Fibroblast of skin of back (primary cell): ENCODE measurements around the gene NMNAT1. TPM values are rescaled to one million over a fixed set of nuclear protein-coding genes. Genes with fewer than 3 reads are reported as not detected.
"Not testable (repeated sequence)": the region's sequence is repeated elsewhere in the genome, so short reads cannot be mapped to it uniquely, and the experiment has no call there.

Experiments used
- DNase-seq: peaks from one replicate; pipeline ENCODE4 v3.0.0-alpha.2; 2013
- polyA plus RNA-seq, 2 experiments: library from polyadenylated mRNA; unstranded; fragments of 120-200 nt; gene quantifications; one replicate each; pipeline ENCODE4 v1.2.1, GENCODE V29; 2013; ENCODE audit not compliant: insufficient read length in 2 of 2

The NMNAT1 gene
- polyA plus RNA-seq (2013, experiment 1 of 2; ENCODE audit: insufficient read length) = 7.5 TPM
- 9.0 TPM for polyA plus RNA-seq (2013, experiment 2 of 2; ENCODE audit: insufficient read length)

- peak; percentile 92 for DNase-seq
These were observed at the start of gene NMNAT1, which contains the start of gene LZIC for GRCh38 chr1:9942939-9943788. TSS of gene NMNAT1 (plus strand) at chr1:9943475. CDS start at chr1:9972074, 28,599 bp downstream. TSS of gene LZIC (minus strand) at chr1:9943391. CDS start at chr1:9936619, 6,772 bp downstream.

- no peak for DNase-seq
These were observed 49.2 kb upstream of the NMNAT1 start for GRCh38 chr1:9894115-9894514.

GRCh38 chr1:9900142-9901043 is 42.9 kb upstream of the NMNAT1 start:
- no peak for DNase-seq

GRCh38 chr1:9901148-9902059 is 41.9 kb upstream of the NMNAT1 start:
- DNase-seq = no peak

- no peak for DNase-seq
These were observed 41.2 kb upstream of the NMNAT1 start for GRCh38 chr1:9902060-9902452.

GRCh38 chr1:9903801-9904527 is 39.3 kb upstream of the NMNAT1 start:
- DNase-seq = no peak

GRCh38 chr1:9904596-9904995 is 38.7 kb upstream of the NMNAT1 start:
- DNase-seq = peak; percentile 57

- peak; percentile 57 for DNase-seq
These were observed 38.3 kb upstream of the NMNAT1 start for GRCh38 chr1:9905010-9905409.

- DNase-seq = no peak
These were observed 36.8 kb upstream of the NMNAT1 start for GRCh38 chr1:9906466-9906865.

- DNase-seq = no peak
These were observed 35.8 kb upstream of the NMNAT1 start for GRCh38 chr1:9907441-9907840.

GRCh38 chr1:9908871-9909233 is 34.4 kb upstream of the NMNAT1 start:
- DNase-seq = no peak

GRCh38 chr1:9909234-9910046 is 33.8 kb upstream of the NMNAT1 start:
- no peak for DNase-seq

- DNase-seq = no peak
These were observed 33.2 kb upstream of the NMNAT1 start, which contains the start of gene CTNNBIP1 for GRCh38 chr1:9910076-9910422. TSS of gene CTNNBIP1 (minus strand) at chr1:9910269. CDS start at chr1:9872064, 38,205 bp downstream.

GRCh38 chr1:9910423-9911178 is 32.7 kb upstream of the NMNAT1 start:
- DNase-seq = peak; percentile 99

- no peak for DNase-seq
These were observed 30.9 kb upstream of the NMNAT1 start for GRCh38 chr1:9912264-9912936.

- no peak for DNase-seq
These were observed 28.7 kb upstream of the NMNAT1 start for GRCh38 chr1:9914610-9914937.

- DNase-seq = no peak
These were observed 26.8 kb upstream of the NMNAT1 start for GRCh38 chr1:9916452-9916851.

GRCh38 chr1:9917495-9917894 is 25.8 kb upstream of the NMNAT1 start:
- DNase-seq = not testable (repeated sequence)

GRCh38 chr1:9917901-9918300 is 25.4 kb upstream of the NMNAT1 start:
- no peak for DNase-seq
